Measurements from ENCODE around the gene COG4. TPM values are rescaled to one million over a fixed set of nuclear protein-coding genes. Genes with fewer than 3 reads are reported as not detected.

COG4 gene
- total RNA-seq, 2 experiments from 2014 or later = 15.9 to 19.3 TPM

GRCh38 chr16:70561623-70562022 lies 38.3 kb upstream of the COG4 start:
- Mint-ChIP-seq H3K4me3 (no peak overlapping the region), H3K27me3 (no peaks in the 10 kb centered on the region), H3K4me1 (ENCODE audit: low read depth) (peaks cover 7% of the 10 kb centered on the region), H3K36me3 (ENCODE audit: low read depth) (peaks cover 96% of the 10 kb centered on the region), H3K27ac (no peak overlapping the region), H3K9me3 (no peaks in the 10 kb centered on the region)
- Histone ChIP-seq H3K36me3 (ENCODE audit: insufficient read depth, low read length) (peaks cover 98% of the 10 kb centered on the region), H3K27me3 (ENCODE audit: control insufficient read depth in 1 of 2, insufficient read depth in 2 of 2, low read length in 2 of 2) (no peaks in the 10 kb centered on the region), H3K27ac (ENCODE audit: low read depth in 1 of 2, low read length in 2 of 2) (no peak overlapping the region), H3K9me3 (ENCODE audit: control insufficient read depth in 1 of 2, insufficient read depth in 1 of 2, low read length in 2 of 2) (no peaks in the 10 kb centered on the region), H3K4me3 (ENCODE audit: low read length) (no peak overlapping the region), H3K4me1 (ENCODE audit: insufficient read depth, low read length) (no peaks in the 10 kb centered on the region)
- DNase-seq = no peak
- CTCF ChIA-PET = interaction anchor here (0.9 to 1.8 kb wide), 2 partner anchors 13 to 210 kb away, joined by 3 to 4 read pairs; no protein-coding TSS in a partner anchor
- TF ChIP-seq, protein P1, sequence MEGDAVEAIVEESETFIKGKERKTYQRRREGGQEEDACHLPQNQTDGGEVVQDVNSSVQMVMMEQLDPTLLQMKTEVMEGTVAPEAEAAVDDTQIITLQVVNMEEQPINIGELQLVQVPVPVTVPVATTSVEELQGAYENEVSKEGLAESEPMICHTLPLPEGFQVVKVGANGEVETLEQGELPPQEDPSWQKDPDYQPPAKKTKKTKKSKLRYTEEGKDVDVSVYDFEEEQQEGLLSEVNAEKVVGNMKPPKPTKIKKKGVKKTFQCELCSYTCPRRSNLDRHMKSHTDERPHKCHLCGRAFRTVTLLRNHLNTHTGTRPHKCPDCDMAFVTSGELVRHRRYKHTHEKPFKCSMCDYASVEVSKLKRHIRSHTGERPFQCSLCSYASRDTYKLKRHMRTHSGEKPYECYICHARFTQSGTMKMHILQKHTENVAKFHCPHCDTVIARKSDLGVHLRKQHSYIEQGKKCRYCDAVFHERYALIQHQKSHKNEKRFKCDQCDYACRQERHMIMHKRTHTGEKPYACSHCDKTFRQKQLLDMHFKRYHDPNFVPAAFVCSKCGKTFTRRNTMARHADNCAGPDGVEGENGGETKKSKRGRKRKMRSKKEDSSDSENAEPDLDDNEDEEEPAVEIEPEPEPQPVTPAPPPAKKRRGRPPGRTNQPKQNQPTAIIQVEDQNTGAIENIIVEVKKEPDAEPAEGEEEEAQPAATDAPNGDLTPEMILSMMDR (IDR thresholded peaks at IDR 0.05) = no peak
- POLR2A ChIA-PET = interaction anchor here (1.0 kb wide), 1 partner anchor 16 kb away, joined by 3 read pairs; no protein-coding TSS in a partner anchor
- intact Hi-C loops (cut with DNase I, micrococcal nuclease) = loop anchor here in 1 of 2 experiments (2.0 kb wide), 1 partner anchor 25 kb away; no protein-coding TSS in a partner anchor
- ATAC-seq (ENCODE audit: poor library complexity) = no peak

DNA sequence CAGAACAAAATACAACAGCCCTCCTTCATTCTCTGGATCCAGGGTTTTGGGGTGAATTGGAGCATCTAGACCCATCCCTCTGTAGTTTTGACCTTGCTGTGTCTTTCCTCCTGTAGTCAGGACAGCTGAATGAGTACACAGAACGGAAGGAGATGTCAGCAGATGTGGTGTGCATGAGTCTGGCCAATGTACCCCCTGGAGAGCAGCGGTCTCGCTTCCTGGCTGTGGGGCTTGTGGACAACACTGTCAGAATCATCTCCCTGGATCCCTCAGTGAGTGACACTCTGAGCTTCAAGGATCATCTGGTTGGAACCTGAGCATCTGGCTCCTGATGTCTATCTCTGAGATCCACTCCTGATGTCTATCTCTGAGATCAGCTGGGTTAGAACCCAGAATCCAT lies 32.7 kb upstream of the COG4 start:
- POLR2A ChIA-PET = no interaction called here
- Histone ChIP-seq H3K9me3 (ENCODE audit: control insufficient read depth in 1 of 2, insufficient read depth in 1 of 2, low read length in 2 of 2) (no peaks in the 10 kb centered on the region), H3K27ac (ENCODE audit: low read depth in 1 of 2, low read length in 2 of 2) (no peak overlapping the region), H3K4me3 (ENCODE audit: low read length) (no peak overlapping the region), H3K36me3 (ENCODE audit: insufficient read depth, low read length) (peaks cover 97% of the 10 kb centered on the region), H3K4me1 (ENCODE audit: insufficient read depth, low read length) (no peaks in the 10 kb centered on the region), H3K27me3 (ENCODE audit: control insufficient read depth in 1 of 2, insufficient read depth in 2 of 2, low read length in 2 of 2) (no peaks in the 10 kb centered on the region)
- no peak for DNase-seq
- TF ChIP-seq, protein P1 (IDR thresholded peaks at IDR 0.05) = no peak
- H3K9me3 Mint-ChIP-seq = no peaks in the 10 kb centered on the region
- CTCF ChIA-PET = no interaction called here
- H3K4me1 Mint-ChIP-seq (ENCODE audit: low read depth) = peaks cover 17% of the 10 kb centered on the region
- peak overlapping the region; percentile 36 for H3K27ac Mint-ChIP-seq
- intact Hi-C loops (cut with DNase I, micrococcal nuclease) = loop anchor here in 1 of 2 experiments (10.0 kb wide), 1 partner anchor 219 kb away; no protein-coding TSS in a partner anchor
- no peak overlapping the region for H3K4me3 Mint-ChIP-seq
- H3K27me3 Mint-ChIP-seq = no peaks in the 10 kb centered on the region
- no peak for ATAC-seq (ENCODE audit: poor library complexity)
- H3K36me3 Mint-ChIP-seq (ENCODE audit: low read depth) = peaks cover 98% of the 10 kb centered on the region

GRCh38 chr16:70553645-70554044 lies 30.3 kb upstream of the COG4 start:
- Mint-ChIP-seq H3K9me3 (no peaks in the 10 kb centered on the region), H3K4me3 (no peak overlapping the region), H3K4me1 (ENCODE audit: low read depth) (peaks cover 31% of the 10 kb centered on the region), H3K36me3 (ENCODE audit: low read depth) (peaks cover 97% of the 10 kb centered on the region), H3K27me3 (no peaks in the 10 kb centered on the region), H3K27ac (peak overlapping the region; percentile 56)
- intact Hi-C loops (cut with DNase I, micrococcal nuclease) = loop anchor here in 1 of 2 experiments (10.0 kb wide), 1 partner anchor 221 kb away; no protein-coding TSS in a partner anchor
- no peaks in the 10 kb centered on the region for H3K9me3 ChIP-seq (ENCODE audit: control insufficient read depth in 1 of 2, insufficient read depth in 1 of 2, low read length in 2 of 2)
- TF ChIP-seq, protein P1 (IDR thresholded peaks at IDR 0.05) = no peak
- no peak overlapping the region for H3K4me3 ChIP-seq (ENCODE audit: low read length)
- H3K27ac ChIP-seq (ENCODE audit: low read depth in 1 of 2, low read length in 2 of 2) = no peak overlapping the region
- ChIA-PET POLR2A (interaction anchor here (1.1 kb wide), 1 partner anchor 12 kb away, joined by 5 read pairs; no protein-coding TSS in a partner anchor), CTCF (no interaction called here)
- no peaks in the 10 kb centered on the region for H3K4me1 ChIP-seq (ENCODE audit: insufficient read depth, low read length)
- ATAC-seq (ENCODE audit: poor library complexity) (no peak), DNase-seq (no peak)
- peaks cover 98% of the 10 kb centered on the region for H3K36me3 ChIP-seq (ENCODE audit: insufficient read depth, low read length)
- H3K27me3 ChIP-seq (ENCODE audit: control insufficient read depth in 1 of 2, insufficient read depth in 2 of 2, low read length in 2 of 2) = no peaks in the 10 kb centered on the region
